Stomach (tissue), 9 donors: Measurements from ENCODE around the gene AP3B1. TPM values are rescaled to one million over a fixed set of nuclear protein-coding genes. Genes with fewer than 3 reads are reported as not detected.
"Not testable (repeated sequence)": the region's sequence is repeated elsewhere in the genome, so short reads cannot be mapped to it uniquely, and the experiment has no call there.

Source experiments
- DNase-seq, 2 donors: peaks; one replicate each; pipeline versions ENCODE4 v3.0.0 to v3.0.0-alpha.2; 2013 to 2019
- H3K27ac ChIP-seq, 5 donors: fragments of 200-600 bp in 4 of 5; sonication (generic) in 4 of 5; one replicate each; pipeline ENCODE4 v1.5.1; 2013 to 2019; ENCODE audit warnings: mild to moderate bottlenecking in 1 of 5, moderate library complexity in 1 of 5
- H3K27me3 ChIP-seq, 3 donors: fragments of 200-600 bp; sonication (generic); one replicate each; pipeline ENCODE4 v1.5.1; 2017 to 2019; ENCODE audit warnings: mixed run types in 1 of 3
- H3K36me3 ChIP-seq, 4 donors: fragments of 200-600 bp; sonication (generic); 1 replicate in 3 of 4; 2 replicates in 1 of 4; pipeline ENCODE4 v1.5.1; 2016 to 2019
- H3K4me1 ChIP-seq, 4 donors: fragments of 200-600 bp; sonication (generic); one replicate each; pipeline ENCODE4 v1.5.1; 2016 to 2019
- H3K4me3 ChIP-seq, 4 donors: fragments of 200-600 bp; sonication (generic) in 3 of 4; one replicate each; pipeline ENCODE4 v1.5.1; 2016 to 2019; ENCODE audit warnings: mild to moderate bottlenecking in 1 of 4
- H3K9me3 ChIP-seq, 4 donors: fragments of 200-600 bp; sonication (generic); one replicate each; pipeline ENCODE4 v1.5.1; 2016 to 2019
- CTCF ChIP-seq, 7 experiments: fragments of 450-650 bp in 4 of 7; fragments of 200-600 bp in 3 of 7; sonication (generic) in 3 of 7; IDR thresholded peaks; one replicate each; pipeline ENCODE4 v1.5.1; 2016 to 2019; ENCODE audit warnings: antibody characterized with exemption in 7 of 7, control low read depth in 2 of 7, mild to moderate bottlenecking in 1 of 7
- EP300 ChIP-seq: sonication (generic); formaldehyde crosslinking; IDR thresholded peaks from one replicate; pipeline ENCODE4 v1.6.1; 2017; ENCODE audit warnings: antibody characterized with exemption
- POLR2A ChIP-seq, 4 donors: fragments of 450-650 bp; IDR thresholded peaks; one replicate each; pipeline ENCODE4 v1.6.1; 2016; ENCODE audit warnings: antibody characterized with exemption in 4 of 4, control low read depth in 2 of 4, mild to moderate bottlenecking in 1 of 4, moderate library complexity in 1 of 4
- POLR2AphosphoS5 ChIP-seq, 3 donors: sonication (generic); formaldehyde crosslinking; IDR thresholded peaks; one replicate each; pipeline ENCODE4 v1.6.1; 2016; ENCODE audit warnings: antibody characterized with exemption in 3 of 3
- WGBS, 5 donors: extraction: QIAGEN DNeasy Blood & Tissue Kit in 3 of 5; methylation state at CpG; one replicate each; pipeline versions ENCODE4 v1.1.5 to v1.1.7; 2013 to 2018; 5-methylcytosine and 5-hydroxymethylcytosine counted together
- intact Hi-C: fragments of 100-400 bp; cut with DNase I; formaldehyde crosslinking; loops from one replicate; pipeline ENCODE4 v1.15.1; 2023; ENCODE audit warnings: low total_unique reads
- polyA plus RNA-seq, 3 donors: library from polyadenylated mRNA; stranded (reverse); fragments of 200-250 nt; gene quantifications; one replicate each; pipeline ENCODE4 v1.2.3, GENCODE V29; 2013
- total RNA-seq, 5 donors: library from RNA; depleted of rRNA; stranded (reverse); fragments of >200 nt; gene quantifications; one replicate each; pipeline versions ENCODE4 v1.1.0 to v1.2.3, GENCODE V29; 2014 to 2016
- donor health status: healthy with polysubstance abuse.
- donor health status: Bipolar disorder and iron deficiency.
- donor health status: healthy.

AP3B1 gene
- total and polyA plus RNA-seq, 8 donors, result 15.2 to 81.0 (median 23.5) TPM

GRCh38 chr5:78182838-78183237 is 111.7 kb downstream of the AP3B1 start:
- peaks cover 0 to 22% (median 16%) of the 10 kb centered on the region in 4 donors for H3K36me3 ChIP-seq
- H3K4me3 ChIP-seq, result no peak overlapping the region
- intact Hi-C loops, result no loop called here
- no peaks in the 10 kb centered on the region for H3K27me3 ChIP-seq
- peak; percentile 16 to 27 for DNase-seq
- 73 to 97% (median 92%) methylated on average over 3 of the region's 3 CpGs for WGBS, 5 donors
- TF ChIP-seq POLR2A (IDR thresholded peaks at IDR 0.05), result no peak
- no peak for TF ChIP-seq EP300
- TF ChIP-seq POLR2AphosphoS5 (IDR thresholded peaks at IDR 0.05), result no peak
- no peak for TF ChIP-seq CTCF (IDR thresholded peaks at IDR 0.05)
- no peaks in the 10 kb centered on the region for H3K4me1 ChIP-seq
- H3K9me3 ChIP-seq, result peaks cover 0 to 4% (median 0%) of the 10 kb centered on the region in 4 donors
- H3K27ac ChIP-seq, result no peak overlapping the region

- H3K36me3 ChIP-seq, result peaks cover 17 to 53% (median 46%) of the 10 kb centered on the region in 4 donors
- WGBS, 5 donors, result 96 to 99% (median 98%) methylated on average over 5 of the region's 5 CpGs
- no peak for DNase-seq
- no peak overlapping the region for H3K4me3 ChIP-seq
- no peaks in the 10 kb centered on the region for H3K9me3 ChIP-seq
- H3K27me3 ChIP-seq, result no peaks in the 10 kb centered on the region
- intact Hi-C loops, result no loop called here
- TF ChIP-seq POLR2AphosphoS5 (IDR thresholded peaks at IDR 0.05), result no peak
- no peak overlapping the region for H3K27ac ChIP-seq
- no peaks in the 10 kb centered on the region for H3K4me1 ChIP-seq
These were observed 116.1 kb downstream of the AP3B1 start for GRCh38 chr5:78178356-78178755.

GRCh38 chr5:78170335-78170734 is 124.2 kb downstream of the AP3B1 start:
- intact Hi-C loops, H3K9me3 ChIP-seq, H3K4me3 ChIP-seq, DNase-seq, H3K27ac ChIP-seq, H3K27me3 ChIP-seq, H3K4me1 ChIP-seq: not testable (repeated sequence)
- 98 to 100% (median 100%) methylated on average over 1 of the region's 1 CpG for WGBS, 5 donors
- H3K36me3 ChIP-seq, result peaks cover 17 to 49% (median 43%) of the 10 kb centered on the region in 4 donors

GRCh38 chr5:78162253-78162862 is 132.1 kb downstream of the AP3B1 start:
- Histone ChIP-seq H3K27ac (no peak overlapping the region), H3K4me3 (no peak overlapping the region), H3K9me3 (no peaks in the 10 kb centered on the region), H3K27me3 (no peaks in the 10 kb centered on the region), H3K4me1 (no peaks in the 10 kb centered on the region), H3K36me3 (peaks cover 0 to 55% (median 47%) of the 10 kb centered on the region in 4 donors)
- peak in 1 of 2 donors; percentile 55 for DNase-seq
- intact Hi-C loops, result no loop called here
- TF ChIP-seq CTCF (IDR thresholded peaks at IDR 0.05), result peak in 5 of 7 experiments; percentile 7 to 28 (median 17)
- no peak for TF ChIP-seq EP300
- 92 to 99% (median 96%) methylated on average over 3 of the region's 3 CpGs for WGBS, 5 donors

- Histone ChIP-seq H3K4me1 (no peaks in the 10 kb centered on the region), H3K9me3 (no peaks in the 10 kb centered on the region), H3K27ac (no peak overlapping the region), H3K4me3 (no peak overlapping the region), H3K27me3 (no peaks in the 10 kb centered on the region), H3K36me3 (peaks cover 13 to 72% (median 68%) of the 10 kb centered on the region in 4 donors)
- DNase-seq, result no peak
- TF ChIP-seq POLR2A (IDR thresholded peaks at IDR 0.05), result no peak
- no peak for TF ChIP-seq EP300
- TF ChIP-seq CTCF (IDR thresholded peaks at IDR 0.05), result no peak
- no peak for TF ChIP-seq POLR2AphosphoS5 (IDR thresholded peaks at IDR 0.05)
- intact Hi-C loops, result no loop called here
- WGBS, 5 donors, result 91 to 100% (median 96%) methylated on average over 1 of the region's 1 CpG
These were observed 137.5 kb downstream of the AP3B1 start for GRCh38 chr5:78157001-78157400.
